Measurements from ENCODE around the gene TMEM256. TPM values are rescaled to one million over a fixed set of nuclear protein-coding genes. Genes with fewer than 3 reads are reported as not detected.
A peak's percentile ranks its signal among the peaks of the same experiment; 100 is the strongest.

TMEM256 gene
- total RNA-seq, 1 donor from 2014 or later, result 149 TPM

- H3K27ac ChIP-seq (ENCODE audit: low read depth, low read length), result peak overlapping the region; percentile 41
- H3K9me3 ChIP-seq (ENCODE audit: control insufficient read depth in 3 of 3, low read length in 3 of 3), result no peaks in the 10 kb centered on the region
- no peaks in the 10 kb centered on the region for H3K36me3 ChIP-seq (ENCODE audit: control insufficient read depth in 3 of 3, insufficient read depth in 3 of 3, low read length in 3 of 3)
- no peaks in the 10 kb centered on the region for H3K27me3 ChIP-seq (ENCODE audit: control insufficient read depth in 3 of 3, insufficient read depth in 3 of 3, low read length in 3 of 3)
- H3K4me3 ChIP-seq (ENCODE audit: low read length in 3 of 3), result no peak overlapping the region
- H3K9ac ChIP-seq (ENCODE audit: low read depth in 1 of 3, low read length in 3 of 3), result peak overlapping the region in 1 of 3 donors; percentile 40
- peaks cover 25 to 53% (median 36%) of the 10 kb centered on the region in 3 donors for H3K4me1 ChIP-seq (ENCODE audit: control insufficient read depth in 3 of 3, insufficient read depth in 3 of 3, low read length in 3 of 3)
Observed at GRCh38 chr17:7356072-7356549, 47.8 kb downstream of the TMEM256 start.

- Histone ChIP-seq H3K4me3 (ENCODE audit: low read length in 3 of 3) (no peak overlapping the region), H3K9ac (ENCODE audit: low read depth in 1 of 3, low read length in 3 of 3) (no peak overlapping the region), H3K9me3 (ENCODE audit: control insufficient read depth in 3 of 3, low read length in 3 of 3) (no peaks in the 10 kb centered on the region), H3K36me3 (ENCODE audit: control insufficient read depth in 3 of 3, insufficient read depth in 3 of 3, low read length in 3 of 3) (no peaks in the 10 kb centered on the region), H3K4me1 (ENCODE audit: control insufficient read depth in 3 of 3, insufficient read depth in 3 of 3, low read length in 3 of 3) (peaks cover 25 to 58% (median 40%) of the 10 kb centered on the region in 3 donors), H3K27ac (ENCODE audit: low read depth, low read length) (no peak overlapping the region), H3K27me3 (ENCODE audit: control insufficient read depth in 3 of 3, insufficient read depth in 3 of 3, low read length in 3 of 3) (no peaks in the 10 kb centered on the region)
Observed at GRCh38 chr17:7355573-7355972, 48.3 kb downstream of the TMEM256 start.

GRCh38 chr17:7355053-7355452 lies 48.8 kb downstream of the TMEM256 start, which contains the start of gene TMEM95:
TSS of gene TMEM95 (plus strand) at chr17:7355156. CDS start at chr17:7355205, 49 bp downstream.
- Histone ChIP-seq H3K36me3 (ENCODE audit: control insufficient read depth in 3 of 3, insufficient read depth in 3 of 3, low read length in 3 of 3) (no peaks in the 10 kb centered on the region), H3K9me3 (ENCODE audit: control insufficient read depth in 3 of 3, low read length in 3 of 3) (no peaks in the 10 kb centered on the region), H3K4me1 (ENCODE audit: control insufficient read depth in 3 of 3, insufficient read depth in 3 of 3, low read length in 3 of 3) (peaks cover 25 to 61% (median 43%) of the 10 kb centered on the region in 3 donors), H3K27ac (ENCODE audit: low read depth, low read length) (no peak within 1 kb of the TSS), H3K27me3 (ENCODE audit: control insufficient read depth in 3 of 3, insufficient read depth in 3 of 3, low read length in 3 of 3) (no peaks in the 10 kb centered on the region), H3K4me3 (ENCODE audit: low read length in 3 of 3) (peak within 1 kb of the TSS in 1 of 3 donors; percentile 40), H3K9ac (ENCODE audit: low read depth in 1 of 3, low read length in 3 of 3) (peak within 1 kb of the TSS in 2 of 3 donors; percentile 14 to 55)

- no peaks in the 10 kb centered on the region for H3K27me3 ChIP-seq (ENCODE audit: control insufficient read depth in 3 of 3, insufficient read depth in 3 of 3, low read length in 3 of 3)
- no peak overlapping the region for H3K27ac ChIP-seq (ENCODE audit: low read depth, low read length)
- no peaks in the 10 kb centered on the region for H3K9me3 ChIP-seq (ENCODE audit: control insufficient read depth in 3 of 3, low read length in 3 of 3)
- H3K36me3 ChIP-seq (ENCODE audit: control insufficient read depth in 3 of 3, insufficient read depth in 3 of 3, low read length in 3 of 3), result no peaks in the 10 kb centered on the region
- H3K4me1 ChIP-seq (ENCODE audit: control insufficient read depth in 3 of 3, insufficient read depth in 3 of 3, low read length in 3 of 3), result peaks cover 31 to 68% (median 50%) of the 10 kb centered on the region in 3 donors
- H3K9ac ChIP-seq (ENCODE audit: low read depth in 1 of 3, low read length in 3 of 3), result peak overlapping the region in 1 of 3 donors; percentile 55
- H3K4me3 ChIP-seq (ENCODE audit: low read length in 3 of 3), result peak overlapping the region in 1 of 3 donors; percentile 40
Observed at GRCh38 chr17:7354262-7354843, 49.5 kb downstream of the TMEM256 start.

Other genes with a start within 250 kb of the TMEM256 start
- gene ASGR1, start 224.7 kb downstream of the TMEM256 start, total RNA-seq, result 1.0 TPM
- gene DLG4, start 184.3 kb downstream of the TMEM256 start, total RNA-seq, result 7.3 TPM
- gene ACADVL, start 184.2 kb downstream of the TMEM256 start, total RNA-seq, result 119 TPM
- 63.2 TPM for gene DVL2, start 169.6 kb downstream of the TMEM256 start, total RNA-seq
- 30.3 TPM for gene PHF23, start 164.6 kb downstream of the TMEM256 start, total RNA-seq
- 259 TPM for gene GABARAP, start 161.6 kb downstream of the TMEM256 start, total RNA-seq
- 39.7 TPM for gene CTDNEP1, start 152.4 kb downstream of the TMEM256 start, total RNA-seq
- 28.2 TPM for gene ELP5, start 151.9 kb downstream of the TMEM256 start, total RNA-seq
- not detected for gene CLDN7, start 141.6 kb downstream of the TMEM256 start, total RNA-seq
- gene SLC2A4, start 122.4 kb downstream of the TMEM256 start, total RNA-seq, result 34.4 TPM
- 0.52 TPM for gene YBX2, start 109.5 kb downstream of the TMEM256 start, total RNA-seq
- gene EIF5A, start 96.5 kb downstream of the TMEM256 start, total RNA-seq, result 185 TPM
- 24.5 TPM for gene GPS2, start 88.7 kb downstream of the TMEM256 start, total RNA-seq
- 19.8 TPM for gene NEURL4, start 74.8 kb downstream of the TMEM256 start, total RNA-seq
- 2.1 TPM for gene ACAP1, start 67.6 kb downstream of the TMEM256 start, total RNA-seq
- gene KCTD11, start 51.9 kb downstream of the TMEM256 start, total RNA-seq, result 4.2 TPM
- not detected for gene TMEM95, start 48.9 kb downstream of the TMEM256 start, total RNA-seq
- gene TNK1, start 23.0 kb downstream of the TMEM256 start, total RNA-seq, result not detected
- 10.4 TPM for gene PLSCR3, start 9.6 kb downstream of the TMEM256 start, total RNA-seq
- 3.1 TPM for gene NLGN2, start 3.7 kb upstream of the TMEM256 start, total RNA-seq
- gene SPEM1, start 16.2 kb upstream of the TMEM256 start, total RNA-seq, result not detected
- not detected for gene SPEM2, start 21.5 kb upstream of the TMEM256 start, total RNA-seq
- gene SPEM3, start 24.8 kb upstream of the TMEM256 start, total RNA-seq, result not detected
- 0.52 TPM for gene TMEM102, start 31.3 kb upstream of the TMEM256 start, total RNA-seq
- 1.0 TPM for gene FGF11, start 35.4 kb upstream of the TMEM256 start, total RNA-seq
- gene CHRNB1, start 41.0 kb upstream of the TMEM256 start, total RNA-seq, result 31.3 TPM
- 10.4 TPM for gene ZBTB4, start 75.5 kb upstream of the TMEM256 start, total RNA-seq
- not detected for gene SLC35G6, start 77.3 kb upstream of the TMEM256 start, total RNA-seq
- gene POLR2A, start 80.3 kb upstream of the TMEM256 start, total RNA-seq, result 91.3 TPM
- 4.7 TPM for gene TNFSF12, start 145.0 kb upstream of the TMEM256 start, total RNA-seq
- 2.1 TPM for gene TNFSF13, start 154.7 kb upstream of the TMEM256 start, total RNA-seq
- 31.3 TPM for gene SENP3, start 157.8 kb upstream of the TMEM256 start, total RNA-seq
- 4.2 TPM for gene CD68, start 175.5 kb upstream of the TMEM256 start, total RNA-seq
- 26.1 TPM for gene MPDU1, start 179.8 kb upstream of the TMEM256 start, total RNA-seq
- gene SOX15, start 186.0 kb upstream of the TMEM256 start, total RNA-seq, result not detected
- gene FXR2, start 210.8 kb upstream of the TMEM256 start, total RNA-seq, result 42.3 TPM
- 41.2 TPM for gene SAT2, start 223.7 kb upstream of the TMEM256 start, total RNA-seq
- gene SHBG, start 226.0 kb upstream of the TMEM256 start, total RNA-seq, result not detected
- 1.6 TPM for gene ATP1B2, start 246.8 kb upstream of the TMEM256 start, total RNA-seq